H1 (cell line): ENCODE measurements around the gene ZDHHC11. TPM values are rescaled to one million over a fixed set of nuclear protein-coding genes. Genes with fewer than 3 reads are reported as not detected.

ENCODE experiments used
- ATF2 ChIP-seq: IDR thresholded peaks from 2 replicates; pipeline ENCODE4 v1.6.1; 2012; ENCODE audit warnings: low read length, inconsistent platforms
- KDM4A ChIP-seq: IDR thresholded peaks from one replicate; pipeline ENCODE4 v1.7.1; 2012; ENCODE audit warnings: low read depth, mild to moderate bottlenecking, moderate library complexity, low read length, inconsistent platforms; ENCODE audit not compliant: severe bottlenecking
- polyA plus RNA-seq, 7 experiments: library from polyadenylated mRNA; depleted of rRNA in 3 of 7; stranded (reverse) in 5 of 7; unstranded in 2 of 7; fragments of >200 nt in 5 of 7; fragments of 200-250 nt in 2 of 7; gene quantifications; 1 replicate in 5 of 7; 2 replicates in 1 of 7; 4 replicates in 1 of 7; pipeline versions ENCODE4 v1.2.1 to v1.2.3, GENCODE V29; 2011 to 2013; ENCODE audit warnings: missing spikeins in 2 of 7, mixed read lengths in 2 of 7
- total RNA-seq: library from RNA; stranded (reverse); fragmentation: NEBNext Ultra II Directional; extraction: Animal tissue kit (Norgen Biotek cat#: 25700); gene quantifications from 2 replicates; pipeline ENCODE4 v1.2.1, GENCODE V29; 2021
- TF ChIP-seq, protein P1 (sequence below), 3 experiments: IDR thresholded peaks; 1 replicate in 2 of 3; 2 replicates in 1 of 3; pipeline versions ENCODE4 v1.5.1 to v1.6.1; 2011; ENCODE audit warnings: low read length in 3 of 3, mild to moderate bottlenecking in 3 of 3, inconsistent platforms in 2 of 3, low read depth in 1 of 3, moderate library complexity in 1 of 3; ENCODE audit not compliant: insufficient read depth in 1 of 3; ENCODE audit errors: control extremely low read depth in 1 of 3

ZDHHC11 gene
- total and polyA plus RNA-seq, 2 of the 8 experiments (the other 6 are each of a cell fraction or from before 2014, with no cell fraction given), result 4.7 to 16.6 TPM

- TF ChIP-seq KDM4A (no peak), ATF2 (no peak)
- TF ChIP-seq, protein P1, sequence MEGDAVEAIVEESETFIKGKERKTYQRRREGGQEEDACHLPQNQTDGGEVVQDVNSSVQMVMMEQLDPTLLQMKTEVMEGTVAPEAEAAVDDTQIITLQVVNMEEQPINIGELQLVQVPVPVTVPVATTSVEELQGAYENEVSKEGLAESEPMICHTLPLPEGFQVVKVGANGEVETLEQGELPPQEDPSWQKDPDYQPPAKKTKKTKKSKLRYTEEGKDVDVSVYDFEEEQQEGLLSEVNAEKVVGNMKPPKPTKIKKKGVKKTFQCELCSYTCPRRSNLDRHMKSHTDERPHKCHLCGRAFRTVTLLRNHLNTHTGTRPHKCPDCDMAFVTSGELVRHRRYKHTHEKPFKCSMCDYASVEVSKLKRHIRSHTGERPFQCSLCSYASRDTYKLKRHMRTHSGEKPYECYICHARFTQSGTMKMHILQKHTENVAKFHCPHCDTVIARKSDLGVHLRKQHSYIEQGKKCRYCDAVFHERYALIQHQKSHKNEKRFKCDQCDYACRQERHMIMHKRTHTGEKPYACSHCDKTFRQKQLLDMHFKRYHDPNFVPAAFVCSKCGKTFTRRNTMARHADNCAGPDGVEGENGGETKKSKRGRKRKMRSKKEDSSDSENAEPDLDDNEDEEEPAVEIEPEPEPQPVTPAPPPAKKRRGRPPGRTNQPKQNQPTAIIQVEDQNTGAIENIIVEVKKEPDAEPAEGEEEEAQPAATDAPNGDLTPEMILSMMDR (IDR thresholded peaks at IDR 0.05; ENCODE audit: control extremely low read depth in 1 of 3, insufficient read depth in 1 of 3, low read depth in 1 of 3, low read length in 3 of 3), result no peak
These were observed at the start of gene ZDHHC11 (continued) for GRCh38 chr5:850511-851006.
